Stimulated activated CD4-positive, alpha-beta T cell treated with anti-CD3 and anti-CD28 coated beads, Interleukin-12 subunit alpha, Interleukin-12 subunit beta, amount 100 ng/mL, for 24 hours (primary cell): Measurements from ENCODE around the gene GBX2.

Source experiments
- DNase-seq, 2 experiments: peaks; one replicate each; pipeline ENCODE4 v3.0.0-alpha.2; 2020; ENCODE audit warnings: low read depth in 2 of 2

Gene GBX2

DNA sequence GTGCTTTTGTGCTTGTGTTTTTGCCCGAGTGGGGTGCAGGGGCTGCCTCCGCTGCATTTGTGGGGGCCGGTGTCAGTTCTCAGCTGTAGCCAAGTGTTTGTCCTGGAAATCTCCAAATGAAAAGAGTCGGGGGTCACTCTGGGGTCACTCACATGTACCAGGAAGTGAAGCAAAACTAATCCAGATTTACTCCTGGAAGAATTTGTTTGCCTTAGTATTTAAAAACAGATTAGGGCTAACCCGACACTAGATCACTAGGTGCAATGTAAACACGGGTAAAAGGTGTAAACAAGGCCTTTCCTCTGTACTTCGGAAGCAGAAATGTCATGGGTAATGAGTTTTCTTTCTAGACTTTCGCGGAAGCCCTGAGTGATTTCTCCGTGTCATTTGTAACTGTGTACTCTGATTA lies 50.3 kb downstream of the GBX2 start:
- no peak for DNase-seq

DNA sequence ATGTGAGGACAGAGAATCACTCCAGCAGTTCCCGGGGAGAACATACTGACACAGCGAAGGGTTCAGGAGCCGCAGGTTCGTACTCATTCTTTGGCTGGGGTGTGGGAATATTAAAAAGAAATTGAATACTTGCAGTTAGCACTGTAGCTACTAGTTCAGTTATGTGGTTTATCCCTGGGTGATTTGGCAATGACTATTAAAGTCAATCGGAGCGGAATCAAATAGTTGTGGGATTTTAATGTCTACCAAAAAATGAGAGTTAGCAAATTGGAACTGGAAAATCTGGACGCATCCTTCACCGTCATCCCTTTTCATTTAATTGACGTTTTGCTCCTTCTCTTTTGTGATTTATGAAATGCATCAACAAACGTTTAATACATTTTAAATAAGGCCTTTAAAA lies 50.8 kb downstream of the GBX2 start:
- DNase-seq: no peak
